GM19372 (cell line): Measurements from ENCODE around the gene ARID1B.

ENCODE experiments used
- ATAC-seq: cut with Tn5 transposase; IDR thresholded peaks from one replicate; pipeline ENCODE4 v1.9.1; 2021; ENCODE audit warnings: mild to moderate bottlenecking, low read depth, moderate library complexity; ENCODE audit not compliant: unreplicated experiment

ARID1B gene

DNA sequence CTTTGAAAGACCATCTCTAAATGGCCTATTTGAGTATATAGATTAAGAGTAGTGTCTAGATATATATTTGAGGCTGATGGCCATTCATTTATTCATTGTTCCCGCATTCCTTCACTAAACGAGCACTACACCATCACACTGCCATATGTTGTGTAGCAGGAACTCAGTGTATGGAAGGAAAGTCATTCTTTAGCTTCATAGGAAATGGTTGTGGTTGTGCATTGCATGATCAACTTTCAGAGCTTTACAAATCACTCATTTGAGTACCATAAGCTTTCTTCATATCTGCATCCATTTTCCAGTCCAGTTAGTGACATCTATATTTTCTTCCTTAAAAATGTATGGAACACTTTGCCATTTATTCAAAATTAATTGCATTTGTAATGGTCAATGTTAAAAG, 97.9 kb downstream of the ARID1B start:
- ATAC-seq = no peak

DNA sequence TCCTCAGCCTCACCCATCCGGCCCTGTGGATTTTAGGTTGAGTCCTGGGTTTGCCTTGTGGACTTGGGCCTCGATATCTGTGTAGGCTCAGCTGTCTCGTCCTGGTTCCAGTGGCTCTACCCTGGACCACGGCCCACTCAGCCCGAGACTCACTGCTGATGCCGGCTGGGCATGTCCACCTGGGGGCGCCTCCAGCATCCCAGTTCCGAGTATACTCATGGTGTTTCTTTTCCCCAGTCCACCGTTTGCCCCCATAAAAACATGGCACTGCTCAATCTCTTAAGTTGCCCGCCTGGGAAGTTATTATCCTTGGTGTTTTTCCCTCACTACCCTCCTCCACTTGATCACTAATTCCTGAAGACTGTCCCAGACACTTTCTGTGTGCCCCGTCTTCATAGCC, 99.1 kb downstream of the ARID1B start:
- ATAC-seq = no peak

DNA sequence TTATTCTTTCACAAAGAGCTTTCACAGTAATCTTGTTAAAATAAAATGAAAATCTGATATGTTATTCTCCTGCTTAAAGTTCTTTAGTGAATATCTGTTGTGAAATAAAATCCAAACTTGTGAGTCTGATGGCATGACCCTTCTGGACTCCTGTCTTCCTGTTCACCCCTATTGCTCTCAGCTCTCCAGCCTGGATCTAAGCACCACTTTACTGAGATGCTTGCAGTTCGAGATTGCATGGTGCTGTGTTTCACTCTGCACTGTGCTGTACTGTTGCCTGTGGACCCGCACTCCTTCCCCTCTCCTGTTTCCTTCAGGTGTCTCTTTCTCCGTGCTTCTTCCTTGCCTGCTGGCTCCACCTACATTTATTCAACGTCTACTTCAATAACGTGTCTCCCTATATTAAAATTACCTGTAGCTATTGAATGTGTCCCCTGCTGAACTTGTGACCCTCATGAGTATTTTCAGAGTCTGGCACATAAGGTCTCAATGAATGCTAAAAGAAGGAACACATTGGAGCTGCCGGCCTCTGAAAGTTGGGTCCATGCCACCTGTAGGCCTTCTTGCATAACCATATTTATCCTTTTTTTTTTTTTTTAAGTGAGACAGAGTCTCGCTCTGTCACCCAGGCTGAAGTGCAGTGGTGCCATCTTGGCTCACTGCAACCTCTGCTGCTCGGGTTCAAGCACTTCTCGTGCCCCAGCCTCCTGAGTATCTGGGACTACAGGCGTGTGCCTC, 100.1 kb downstream of the ARID1B start:
- ATAC-seq = no peak

DNA sequence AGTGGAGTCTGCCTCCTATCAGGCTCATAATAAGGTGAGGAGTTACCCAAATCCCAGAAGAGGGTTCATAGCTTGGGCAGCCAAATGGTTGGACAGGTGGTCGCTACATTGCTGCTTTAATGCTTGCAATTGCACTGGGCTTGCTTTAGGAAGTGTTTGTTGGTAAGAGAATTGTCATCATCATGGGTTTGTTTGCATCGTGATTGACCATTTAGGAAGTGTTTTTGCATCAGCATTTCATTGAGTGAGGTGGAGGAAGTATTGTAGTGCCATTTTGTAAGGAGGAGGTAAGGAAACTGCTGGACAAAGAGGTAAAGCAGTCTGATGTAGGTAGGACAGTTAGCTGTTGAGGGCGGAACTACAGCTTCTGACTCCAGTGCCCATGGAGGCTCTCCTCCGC, 101.5 kb downstream of the ARID1B start:
- ATAC-seq = no peak

DNA sequence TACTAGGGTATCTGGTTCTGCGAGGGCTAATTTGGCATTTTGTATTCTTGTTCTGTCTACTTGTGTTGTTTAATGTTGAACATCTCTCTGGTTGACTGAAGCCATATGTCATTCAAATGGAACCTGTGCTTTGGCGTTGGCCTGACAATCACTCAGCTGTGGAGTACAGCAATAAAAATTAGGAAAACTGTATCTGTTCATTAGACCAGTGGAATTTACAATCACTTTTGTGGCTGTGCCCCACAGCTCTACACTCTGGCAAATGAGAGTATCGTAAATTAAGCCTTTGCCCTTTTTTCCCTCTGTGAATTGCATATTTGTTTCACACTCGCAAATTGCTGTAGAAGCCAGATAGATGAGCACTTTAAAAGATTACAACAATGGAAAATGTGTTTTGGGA, 102.0 kb downstream of the ARID1B start:
- no peak for ATAC-seq

DNA sequence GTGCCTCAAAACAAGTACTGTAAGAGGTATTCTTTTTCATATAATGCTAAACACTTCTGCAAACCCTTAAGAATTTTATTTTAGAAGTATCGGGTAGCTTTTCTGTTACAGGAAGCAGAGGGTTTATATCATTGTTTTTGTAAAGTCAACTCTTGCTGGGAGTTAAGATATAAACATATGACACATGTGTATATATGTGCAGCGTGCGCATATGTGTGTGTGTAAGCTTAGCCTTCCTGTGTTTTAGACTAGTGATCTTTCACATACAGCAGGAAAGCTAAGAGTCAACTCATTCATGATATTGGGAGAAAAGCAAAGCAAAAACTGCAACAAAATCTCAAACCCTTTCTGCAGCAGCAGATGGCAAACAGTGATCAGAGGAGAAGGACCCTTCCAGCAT, 102.4 kb downstream of the ARID1B start:
- no peak for ATAC-seq

DNA sequence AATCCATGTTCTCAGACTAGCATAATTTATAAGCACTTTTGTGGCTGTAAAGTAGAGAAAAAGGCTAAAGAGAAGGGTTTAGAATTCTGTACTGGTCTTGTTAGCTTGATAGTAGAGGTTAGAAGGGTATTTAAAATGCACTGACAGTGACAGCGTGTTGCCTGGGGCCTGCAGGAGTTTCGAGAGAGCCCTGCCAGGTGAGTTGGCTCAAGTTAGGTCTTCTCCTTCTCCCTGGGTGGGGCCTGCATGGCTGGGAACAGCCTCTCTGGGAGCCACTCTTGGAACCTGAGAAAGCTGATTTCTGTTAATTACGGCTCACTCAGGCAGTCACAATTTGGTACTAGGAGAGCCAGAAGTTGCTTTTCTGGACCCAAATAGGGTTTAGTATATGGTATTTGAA, 103.7 kb downstream of the ARID1B start:
- no peak for ATAC-seq

DNA sequence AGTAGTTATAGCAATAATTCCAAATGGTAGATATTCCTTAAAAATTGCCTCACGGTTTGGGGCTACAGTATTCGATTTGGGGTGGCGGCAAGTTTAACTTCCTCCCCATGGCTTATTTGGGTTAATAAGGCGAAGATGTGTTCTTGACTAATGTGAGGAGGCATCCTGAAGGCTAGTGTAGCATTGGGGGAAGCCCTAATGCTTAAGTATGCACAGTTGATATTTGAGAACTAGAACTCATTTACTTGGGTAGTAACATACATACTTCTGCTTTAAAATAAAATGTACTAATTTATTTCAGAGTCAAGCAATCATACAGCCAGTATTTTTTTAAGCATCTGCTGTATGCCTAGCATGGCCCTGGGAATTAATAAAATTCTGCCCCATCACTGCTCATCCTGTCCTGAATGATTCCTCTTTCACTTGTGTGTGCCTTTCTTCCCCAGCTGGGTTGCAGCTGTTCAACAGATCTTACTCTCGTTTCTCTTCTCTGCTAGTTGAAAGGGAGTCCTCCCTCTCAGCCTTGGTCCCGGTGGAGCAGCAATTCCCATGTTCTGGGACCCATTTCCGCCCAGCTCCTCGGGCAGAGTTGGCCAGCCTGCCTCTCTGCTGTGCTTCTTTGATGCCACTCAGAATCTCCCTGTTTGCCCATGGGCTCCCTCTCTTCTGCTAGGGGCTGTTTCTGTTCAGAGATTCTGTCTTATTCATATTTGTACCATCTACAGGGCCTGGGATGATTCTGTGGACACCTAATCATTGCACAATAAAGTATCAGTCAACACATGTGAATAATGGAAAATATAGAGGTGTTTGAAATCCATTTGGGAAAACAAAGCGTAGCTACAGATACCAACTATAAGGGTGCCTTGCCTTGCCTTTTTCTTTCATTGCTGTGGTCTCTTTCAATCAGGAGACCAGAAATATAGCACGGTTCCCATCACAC, 104.8 kb downstream of the ARID1B start:
- ATAC-seq = no peak

DNA sequence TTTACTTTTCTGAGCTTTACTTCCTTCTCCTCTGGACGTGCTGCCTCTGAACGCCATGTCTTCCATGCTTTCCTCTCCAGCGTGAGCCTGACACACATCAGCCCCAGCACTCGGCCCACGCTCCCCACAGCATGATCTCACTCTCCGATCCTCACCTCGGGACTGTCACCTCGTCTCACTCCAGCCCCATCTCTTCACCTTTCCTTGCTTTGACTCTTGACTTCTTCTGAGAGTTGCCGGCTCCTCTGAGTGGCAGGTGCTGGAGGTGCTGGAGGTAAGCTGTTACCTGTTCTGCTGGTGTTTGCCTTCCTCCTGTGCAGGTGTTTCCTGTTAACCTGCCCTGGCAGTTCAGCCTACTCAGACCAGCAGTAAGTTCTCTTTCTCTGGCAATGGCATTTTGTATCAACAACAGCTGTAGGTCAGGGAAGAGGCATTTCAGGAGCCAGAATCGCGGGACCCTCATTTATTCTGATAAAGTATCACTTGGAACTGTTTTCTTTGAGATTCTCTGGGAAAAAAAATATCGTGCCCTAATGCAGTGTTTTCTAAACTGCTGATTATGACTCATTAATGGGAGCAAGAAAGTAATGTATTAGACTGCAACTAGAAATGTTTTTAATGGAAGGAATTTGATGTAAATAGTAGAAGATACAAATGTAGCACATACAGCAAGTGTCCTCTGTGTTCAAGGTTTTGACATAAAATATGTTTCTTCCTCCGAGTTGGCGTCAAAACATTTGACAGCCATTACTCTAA, 106.5 kb downstream of the ARID1B start:
- no peak for ATAC-seq

DNA sequence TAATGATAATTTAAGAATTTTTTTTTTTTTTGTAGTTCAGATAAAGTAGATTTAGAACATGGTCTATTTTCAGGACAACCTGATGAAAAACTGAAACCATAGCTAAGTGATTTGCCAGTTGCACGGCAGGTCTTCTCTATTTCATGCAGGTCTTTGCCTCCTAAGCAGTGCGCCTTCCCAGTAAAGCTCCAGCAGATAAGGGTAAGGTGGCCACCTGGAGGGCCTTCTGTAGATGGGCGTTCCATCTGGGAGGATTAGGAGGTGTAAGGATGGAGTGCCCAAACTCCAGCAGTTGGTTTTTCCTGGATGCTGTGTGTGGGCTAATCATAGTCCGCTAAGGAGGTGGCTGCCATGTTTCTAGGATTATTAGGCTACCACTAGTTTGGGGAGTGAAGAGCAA, 107.1 kb downstream of the ARID1B start:
- ATAC-seq = no peak

DNA sequence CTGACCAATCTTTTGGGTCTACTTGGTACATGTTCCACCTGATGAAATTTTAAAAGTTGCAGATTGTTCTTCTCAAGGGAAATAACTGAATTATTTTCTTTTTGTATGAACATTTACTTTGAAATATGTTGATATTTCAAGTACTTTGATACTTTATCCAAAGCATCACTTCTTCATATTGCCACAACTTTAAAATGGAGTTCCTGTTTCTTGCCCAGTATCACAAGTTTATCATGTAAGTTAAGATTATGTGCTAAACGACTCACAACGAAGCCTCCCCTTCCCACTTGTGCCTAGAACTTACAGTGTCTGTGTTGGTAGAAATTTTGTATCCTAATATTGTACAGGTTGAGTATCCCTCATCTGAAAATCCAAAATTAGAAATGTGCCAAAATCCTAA, 108.4 kb downstream of the ARID1B start:
- no peak for ATAC-seq

DNA sequence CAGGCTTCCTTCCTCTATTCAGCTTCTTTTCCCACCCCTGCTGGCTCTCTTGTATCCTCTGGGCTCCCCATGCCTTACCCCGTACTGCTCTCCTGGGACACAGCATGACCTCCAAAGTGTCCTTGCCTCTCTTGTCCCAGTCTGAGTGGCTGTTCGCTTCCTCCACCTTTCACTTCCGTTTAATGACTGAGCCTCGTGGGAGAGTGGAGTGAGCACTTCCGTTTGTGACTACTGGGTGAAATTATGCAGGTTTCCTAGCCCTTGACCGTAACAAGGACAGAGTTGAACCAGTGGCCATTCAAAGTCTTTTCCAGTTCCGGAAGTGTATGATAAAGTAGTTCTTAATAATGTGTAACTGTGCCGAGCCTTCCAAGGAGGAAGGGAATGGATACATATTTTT, 109.2 kb downstream of the ARID1B start:
- peak; percentile 94 for ATAC-seq

DNA sequence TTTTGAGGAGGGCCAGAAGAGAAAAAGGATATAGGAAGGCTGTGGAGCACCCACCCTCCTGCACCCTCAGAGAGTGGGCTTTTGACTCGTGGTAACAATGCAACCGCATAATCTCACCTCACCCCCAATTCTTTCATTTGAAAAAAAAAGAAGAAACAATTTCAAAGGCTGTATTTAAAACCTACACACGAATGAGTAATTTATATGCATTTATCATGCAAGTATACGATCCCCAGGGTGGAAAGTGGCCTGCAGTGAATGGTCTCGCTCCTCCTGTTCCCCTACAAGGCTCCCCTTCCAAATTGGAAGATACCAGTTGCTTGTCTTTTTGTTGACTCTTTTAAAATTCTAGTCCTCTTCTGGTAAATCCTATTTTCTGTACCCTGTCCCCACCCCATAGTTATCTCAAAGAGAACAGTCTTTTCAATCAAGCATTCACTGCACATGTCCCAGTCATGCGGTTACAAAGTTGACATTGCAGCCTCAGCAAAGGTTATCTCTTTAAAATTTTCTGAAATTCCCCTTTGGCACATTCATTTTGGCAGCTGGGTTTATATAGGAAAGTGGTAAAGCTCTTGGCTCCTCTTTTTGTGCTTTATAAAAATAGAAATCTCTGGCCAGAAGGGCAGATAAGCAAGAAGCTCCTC, 110.6 kb downstream of the ARID1B start:
- no peak for ATAC-seq

DNA sequence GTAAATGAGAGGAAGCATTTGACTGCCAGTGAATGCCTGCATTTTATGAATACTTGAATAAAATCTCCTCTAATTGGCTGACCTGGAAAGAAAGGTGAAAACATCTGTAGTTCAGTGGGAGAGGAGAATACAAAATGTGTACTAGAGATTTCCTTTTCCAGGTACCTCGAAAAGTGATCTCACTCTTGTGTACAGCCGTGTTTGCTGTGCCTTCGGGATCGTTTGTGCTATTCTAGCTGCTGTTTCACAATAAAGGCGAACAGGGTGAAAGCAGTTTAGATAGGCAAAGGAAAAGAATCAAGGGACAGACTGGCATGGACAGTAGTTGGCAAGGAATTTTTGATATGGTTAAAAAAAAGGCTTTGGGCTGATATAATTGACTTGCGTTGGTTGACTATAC, 112.3 kb downstream of the ARID1B start:
- ATAC-seq = no peak

DNA sequence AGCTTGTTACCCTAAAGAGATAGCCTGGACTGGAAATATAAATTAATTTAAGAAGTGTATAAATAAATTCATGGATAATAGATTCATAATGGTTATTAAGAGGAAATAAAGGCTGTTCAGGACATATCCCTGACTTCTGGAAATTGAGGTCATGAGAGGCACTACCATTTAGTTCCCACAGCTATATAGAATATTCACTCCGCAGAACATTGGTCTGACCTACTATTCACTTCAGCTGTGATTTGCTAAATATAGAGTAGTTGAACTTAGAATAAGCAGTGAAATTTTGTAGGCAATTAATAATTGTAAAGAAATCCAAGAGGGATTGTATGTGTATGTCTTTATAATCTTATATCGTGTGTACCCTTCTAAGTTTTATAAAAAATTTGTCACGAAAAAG, 112.8 kb downstream of the ARID1B start:
- no peak for ATAC-seq

DNA sequence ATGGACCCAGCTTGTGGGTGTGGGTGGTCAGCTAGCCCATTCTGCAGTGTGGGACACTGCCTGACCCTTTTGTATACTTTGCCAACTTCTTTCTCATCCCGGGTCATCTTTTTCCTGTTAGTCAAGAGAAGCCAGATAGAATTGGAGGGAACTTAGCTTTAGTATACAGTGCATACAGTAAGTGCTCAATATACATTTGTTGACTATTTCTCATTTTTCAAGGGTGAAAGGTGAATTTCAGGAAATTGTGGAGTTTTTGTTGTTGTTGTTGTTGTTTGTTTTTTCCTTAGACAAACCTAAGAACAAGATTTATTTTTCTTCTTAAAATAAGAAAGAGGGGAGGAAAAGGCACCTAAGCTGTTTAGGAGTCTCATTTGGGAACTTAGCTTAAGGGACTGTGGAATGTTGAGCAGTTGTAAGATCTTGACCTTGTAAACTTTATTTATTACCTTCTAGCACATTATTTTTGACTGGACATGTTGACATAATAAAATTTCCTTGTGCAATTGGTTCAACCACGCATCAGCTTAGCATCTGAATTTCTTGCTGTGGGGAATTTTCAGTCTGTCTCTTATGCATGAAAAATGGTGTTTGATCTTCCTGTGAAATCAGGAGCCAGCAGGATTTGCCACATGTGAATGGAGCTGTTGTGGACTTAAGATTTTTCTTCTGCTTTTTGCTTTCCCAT, 113.6 kb downstream of the ARID1B start:
- ATAC-seq = no peak

DNA sequence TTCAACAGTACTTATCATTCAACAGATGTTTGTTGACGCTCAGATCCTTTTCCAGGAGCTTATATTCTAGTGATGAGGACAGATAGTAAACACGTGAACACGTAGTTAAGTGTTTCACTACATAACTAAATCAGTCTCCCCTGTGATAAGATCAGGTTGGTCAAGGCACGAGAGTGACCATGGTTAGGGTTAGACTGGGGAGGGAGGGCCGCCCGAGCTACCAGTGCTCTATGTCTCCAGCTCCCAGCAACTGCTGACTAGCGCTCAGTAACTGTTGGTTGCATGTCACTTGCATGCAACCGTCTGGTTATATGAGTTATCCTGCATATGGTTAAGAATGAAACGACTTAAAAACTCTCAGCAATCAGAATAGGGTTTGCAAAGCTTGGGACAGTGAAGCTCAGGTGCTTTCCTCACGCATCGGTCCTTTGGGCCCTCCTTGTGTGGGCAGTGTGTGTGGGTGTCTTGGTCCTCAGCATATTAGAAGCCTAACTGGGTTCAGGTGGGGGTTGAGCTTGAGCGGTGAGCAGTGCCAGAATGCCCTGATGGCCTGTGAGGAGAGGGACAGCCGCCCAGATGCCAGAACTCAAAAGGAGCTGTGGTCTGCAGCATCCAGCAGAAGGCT, 120.8 kb downstream of the ARID1B start:
- no peak for ATAC-seq

DNA sequence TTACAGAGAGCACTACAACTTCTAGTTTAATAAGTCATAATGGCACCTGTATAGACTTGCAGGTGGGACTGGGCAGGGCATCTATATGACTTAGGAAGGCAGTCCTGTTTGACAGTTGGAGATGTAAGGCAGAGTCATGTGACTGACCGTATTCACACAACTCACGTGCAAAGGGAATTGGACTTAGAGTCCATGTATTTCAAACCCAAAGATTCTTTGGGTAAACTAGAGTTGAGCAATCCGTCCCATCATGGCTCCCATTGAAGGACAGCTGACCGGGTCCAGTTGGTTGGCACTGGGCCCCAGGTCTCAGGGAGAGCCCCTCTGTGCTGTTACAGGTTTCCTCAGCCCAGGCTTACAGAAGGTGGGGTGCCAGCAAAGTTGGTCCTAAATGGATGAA, 121.9 kb downstream of the ARID1B start:
- no peak for ATAC-seq

DNA sequence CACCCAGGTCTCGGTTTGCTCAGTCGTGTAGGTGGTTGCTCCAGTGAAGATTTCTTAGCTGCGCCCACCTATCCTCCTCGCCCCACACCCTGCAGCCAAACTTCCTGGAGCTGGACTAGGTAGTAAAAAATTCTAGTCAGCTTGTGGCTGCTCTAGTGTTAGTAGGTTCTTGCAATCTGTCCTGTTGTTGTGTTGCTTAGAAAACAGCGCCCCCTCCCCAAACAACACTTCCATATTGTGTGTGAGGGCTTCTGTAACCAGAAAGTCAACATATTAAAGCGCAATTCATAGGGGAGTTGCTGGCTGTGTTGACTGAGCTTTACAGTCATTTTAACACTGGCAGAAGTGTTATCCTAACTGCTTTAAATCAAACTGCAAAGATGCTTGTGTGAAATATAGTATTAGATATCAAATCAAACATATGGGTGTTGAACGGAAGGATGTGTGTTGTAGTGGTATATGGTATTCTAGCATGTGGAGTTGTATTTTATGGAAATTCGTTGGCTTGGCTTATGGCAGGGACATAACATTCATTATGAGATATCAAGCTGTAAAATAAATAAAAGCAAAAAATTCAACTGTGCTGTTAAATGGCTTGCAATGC, 122.5 kb downstream of the ARID1B start:
- no peak for ATAC-seq
